B cell (primary cell): ENCODE results near the gene RARS2. TPM values are rescaled to one million over a fixed set of nuclear protein-coding genes. Genes with fewer than 3 reads are reported as not detected.

Source experiments
- ATAC-seq: fragments of 200-7000 bp; cut with Tn5 transposase; one replicate; pipeline ENCODE4 v1.10.0; 2021; ENCODE audit warnings: low read depth, mild to moderate bottlenecking, moderate number of reproducible peaks, moderate library complexity
- CTCF ChIA-PET: fragments of 350-600 bp; sonication (Branson Sonifier 250); formaldehyde crosslinking; loops from one replicate; lab custom pipeline; 2021; ENCODE audit warnings: antibody characterized with exemption, inconsistent platforms; lab: Charles Lee
- POLR2A ChIA-PET: fragments of 350-600 bp; sonication (Branson Sonifier 250); formaldehyde crosslinking; loops from one replicate; lab custom pipeline; 2021; ENCODE audit warnings: antibody characterized with exemption; lab: Charles Lee
- DNase-seq: peaks from one replicate; pipeline ENCODE4 v3.0.0; 2013
- H2AFZ ChIP-seq: 2 replicates; pipeline ENCODE4 v1.6.1; 2012; ENCODE audit warnings: mild to moderate bottlenecking, low read depth, low read length; ENCODE audit not compliant: insufficient read depth, poor library complexity, severe bottlenecking
- H3K27ac ChIP-seq, 2 donors: 1 replicate in 1 of 2; 2 replicates in 1 of 2; pipeline ENCODE4 v1.5.1; 2012 to 2013; ENCODE audit warnings: low read length in 2 of 2, mild to moderate bottlenecking in 2 of 2, moderate library complexity in 1 of 2
- H3K27me3 ChIP-seq, 4 experiments: fragments of 200-600 bp in 1 of 4; sonication (generic) in 1 of 4; replicated peaks in 1 of 4; 1 replicate in 2 of 4; 2 replicates in 2 of 4; pipeline versions ENCODE4 v1.6.1 to v1.7.0; 2013 to 2016; ENCODE audit warnings: low read length in 3 of 4, mild to moderate bottlenecking in 2 of 4, mixed read lengths in 1 of 4, moderate library complexity in 1 of 4; ENCODE audit not compliant: insufficient read depth in 4 of 4, control insufficient read depth in 3 of 4; ENCODE audit errors: control extremely low read depth in 1 of 4
- H3K36me3 ChIP-seq, 2 experiments: replicated peaks in 1 of 2; 1 replicate in 1 of 2; 2 replicates in 1 of 2; pipeline versions ENCODE4 v1.6.1 to v1.7.1; 2013; ENCODE audit warnings: low read length in 1 of 2; ENCODE audit not compliant: insufficient read depth in 2 of 2, control insufficient read depth in 1 of 2; ENCODE audit errors: control extremely low read depth in 1 of 2, extremely low read depth in 1 of 2
- H3K4me1 ChIP-seq, 2 donors: fragments of 200-600 bp in 1 of 2; sonication (generic) in 1 of 2; 1 replicate in 1 of 2; 2 replicates in 1 of 2; pipeline versions ENCODE4 v1.5.1 to v1.6.1; 2013 to 2017; ENCODE audit warnings: low read length in 2 of 2; ENCODE audit not compliant: control insufficient read depth in 2 of 2, insufficient read depth in 2 of 2
- H3K4me2 ChIP-seq: replicated peaks from 2 replicates; pipeline ENCODE3; 2012; ENCODE audit warnings: mild to moderate bottlenecking, low read depth, low read length; ENCODE audit not compliant: poor library complexity, severe bottlenecking
- H3K4me3 ChIP-seq, 5 experiments: fragments of 200-600 bp in 1 of 5; sonication (generic) in 1 of 5; 1 replicate in 3 of 5; 2 replicates in 2 of 5; pipeline versions ENCODE4 v1.5.1 to v1.7.0; 2011 to 2016; ENCODE audit warnings: low read length in 4 of 5, mild to moderate bottlenecking in 4 of 5, low read depth in 2 of 5, control low read depth in 1 of 5, moderate library complexity in 1 of 5; ENCODE audit not compliant: insufficient read depth in 1 of 5; ENCODE audit errors: control extremely low read depth in 1 of 5, extremely low read depth in 1 of 5
- H3K79me2 ChIP-seq: fragments of 200-600 bp; sonication (generic); one replicate; pipeline ENCODE4 v1.6.0; 2016; ENCODE audit warnings: low read length; ENCODE audit not compliant: control insufficient read depth, insufficient read depth
- H3K9ac ChIP-seq: fragments of 200-600 bp; sonication (generic); 2 replicates; pipeline ENCODE4 v1.6.1; 2017; ENCODE audit warnings: mild to moderate bottlenecking, low read length, moderate library complexity
- H3K9me3 ChIP-seq, 3 donors: one replicate each; pipeline versions ENCODE4 v1.6.1 to v1.7.1; 2013; ENCODE audit warnings: low read length in 2 of 3; ENCODE audit not compliant: control insufficient read depth in 2 of 3, insufficient read depth in 1 of 3; ENCODE audit errors: control extremely low read depth in 1 of 3
- H4K20me1 ChIP-seq: 2 replicates; pipeline ENCODE4 v1.6.0; 2012; ENCODE audit warnings: mild to moderate bottlenecking, low read length; ENCODE audit not compliant: insufficient read depth, control insufficient read depth, poor library complexity, severe bottlenecking
- H3K27ac Mint-ChIP-seq: one replicate; pipeline ENCODE4 v1.8.0; 2021; ENCODE audit warnings: mixed read lengths
- H3K27me3 Mint-ChIP-seq: one replicate; pipeline ENCODE4 v1.8.0; 2021; ENCODE audit warnings: mixed read lengths
- H3K4me1 Mint-ChIP-seq: one replicate; pipeline ENCODE4 v1.8.0; 2021; ENCODE audit warnings: mixed read lengths
- H3K4me3 Mint-ChIP-seq: one replicate; pipeline ENCODE4 v1.8.0; 2021; ENCODE audit warnings: mixed read lengths
- H3K9me3 Mint-ChIP-seq: one replicate; pipeline ENCODE4 v1.8.0; 2022; ENCODE audit warnings: mixed read lengths; ENCODE audit not compliant: insufficient read depth
- EZH2 ChIP-seq: IDR thresholded peaks from 2 replicates; pipeline ENCODE4 v1.6.1; 2012; ENCODE audit warnings: borderline replicate concordance, low read depth, mild to moderate bottlenecking, moderate library complexity, low read length; ENCODE audit not compliant: insufficient read depth, poor library complexity, severe bottlenecking
- WGBS: methylation state at CpG from one replicate; pipeline ENCODE4 v1.1.5; 2013; ENCODE audit warnings: missing lambda C conversion rate; ENCODE audit not compliant: insufficient coverage; 5-methylcytosine and 5-hydroxymethylcytosine counted together
- intact Hi-C: fragments of 100-400 bp; cut with micrococcal nuclease; formaldehyde crosslinking; loops from one replicate; pipeline ENCODE4 v1.10.0; 2022
- polyA plus RNA-seq: library from polyadenylated mRNA; depleted of rRNA; stranded (reverse); fragments of >200 nt; gene quantifications from 2 replicates; pipeline ENCODE4 v1.2.3, GENCODE V29; 2012
- total RNA-seq, 2 donors: library from RNA; stranded (reverse); fragments of 120-200 nt in 1 of 2; gene quantifications; 1 replicate in 1 of 2; 2 replicates in 1 of 2; pipeline versions ENCODE4 v1.2.3 to v1.2.4, GENCODE V29; 2013 to 2022
- TF ChIP-seq, protein P1 (sequence below): fragments of 200-600 bp; IDR thresholded peaks from one replicate; pipeline ENCODE4 v1.8.0; 2022; ENCODE audit warnings: antibody characterized with exemption, mild to moderate bottlenecking

RARS2 gene
- total and polyA plus RNA-seq, 2 donors (not counting 1 experiment from before 2014, with no cell fraction given), result 7.1 to 38.7 TPM

DNA sequence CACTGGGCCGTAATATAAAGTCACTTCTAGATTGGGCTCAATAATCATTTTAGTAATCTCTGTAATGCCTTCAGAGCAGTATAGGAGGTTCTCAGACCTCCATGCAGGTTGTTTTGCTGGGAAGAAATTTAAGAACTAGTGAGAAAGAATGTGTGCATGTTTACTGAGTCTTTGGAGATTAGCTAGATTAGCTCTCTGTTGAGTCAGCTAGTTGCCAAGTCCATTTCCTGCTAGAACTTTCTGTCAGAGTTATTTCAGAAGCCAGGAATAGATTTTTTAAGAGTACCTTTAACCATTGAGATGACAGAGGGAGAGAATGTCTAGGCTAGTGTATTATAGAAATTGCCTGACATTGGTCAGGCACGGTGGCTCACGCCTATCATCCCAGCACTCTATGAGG is 33.5 kb upstream of the RARS2 start:
- no peaks in the 10 kb centered on the region for H3K27me3 Mint-ChIP-seq
- H3K4me2 ChIP-seq, result no peak overlapping the region
- no peaks in the 10 kb centered on the region for H3K4me1 Mint-ChIP-seq
- H3K27ac Mint-ChIP-seq, result no peak overlapping the region
- no peak for ATAC-seq
- H3K27me3 ChIP-seq, result no peaks in the 10 kb centered on the region
- ChIA-PET CTCF (interaction anchor here (0.6 to 1.4 kb wide), 2 partner anchors 25 to 234 kb away, joined by 3 read pairs; no protein-coding TSS in a partner anchor), POLR2A (no interaction called here)
- no peak overlapping the region for H3K4me3 Mint-ChIP-seq
- no peaks in the 10 kb centered on the region for H4K20me1 ChIP-seq
- peaks cover 0 to 14% of the 10 kb centered on the region in 2 experiments for H3K36me3 ChIP-seq
- no peaks in the 10 kb centered on the region for H3K4me1 ChIP-seq
- H3K9me3 Mint-ChIP-seq, result no peaks in the 10 kb centered on the region
- H2AFZ ChIP-seq, result no peak overlapping the region
- H3K4me3 ChIP-seq, result no peak overlapping the region
- H3K9me3 ChIP-seq, result no peaks in the 10 kb centered on the region
- H3K79me2 ChIP-seq, result no peaks in the 10 kb centered on the region
- TF ChIP-seq EZH2, result no peak
- TF ChIP-seq, protein P1, sequence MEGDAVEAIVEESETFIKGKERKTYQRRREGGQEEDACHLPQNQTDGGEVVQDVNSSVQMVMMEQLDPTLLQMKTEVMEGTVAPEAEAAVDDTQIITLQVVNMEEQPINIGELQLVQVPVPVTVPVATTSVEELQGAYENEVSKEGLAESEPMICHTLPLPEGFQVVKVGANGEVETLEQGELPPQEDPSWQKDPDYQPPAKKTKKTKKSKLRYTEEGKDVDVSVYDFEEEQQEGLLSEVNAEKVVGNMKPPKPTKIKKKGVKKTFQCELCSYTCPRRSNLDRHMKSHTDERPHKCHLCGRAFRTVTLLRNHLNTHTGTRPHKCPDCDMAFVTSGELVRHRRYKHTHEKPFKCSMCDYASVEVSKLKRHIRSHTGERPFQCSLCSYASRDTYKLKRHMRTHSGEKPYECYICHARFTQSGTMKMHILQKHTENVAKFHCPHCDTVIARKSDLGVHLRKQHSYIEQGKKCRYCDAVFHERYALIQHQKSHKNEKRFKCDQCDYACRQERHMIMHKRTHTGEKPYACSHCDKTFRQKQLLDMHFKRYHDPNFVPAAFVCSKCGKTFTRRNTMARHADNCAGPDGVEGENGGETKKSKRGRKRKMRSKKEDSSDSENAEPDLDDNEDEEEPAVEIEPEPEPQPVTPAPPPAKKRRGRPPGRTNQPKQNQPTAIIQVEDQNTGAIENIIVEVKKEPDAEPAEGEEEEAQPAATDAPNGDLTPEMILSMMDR, result no peak
- intact Hi-C loops, result no loop called here
- no peak for DNase-seq
- WGBS, result no CpG with 5 or more reads among the region's 3 CpGs
- no peak overlapping the region for H3K9ac ChIP-seq
- no peak overlapping the region for H3K27ac ChIP-seq

DNA sequence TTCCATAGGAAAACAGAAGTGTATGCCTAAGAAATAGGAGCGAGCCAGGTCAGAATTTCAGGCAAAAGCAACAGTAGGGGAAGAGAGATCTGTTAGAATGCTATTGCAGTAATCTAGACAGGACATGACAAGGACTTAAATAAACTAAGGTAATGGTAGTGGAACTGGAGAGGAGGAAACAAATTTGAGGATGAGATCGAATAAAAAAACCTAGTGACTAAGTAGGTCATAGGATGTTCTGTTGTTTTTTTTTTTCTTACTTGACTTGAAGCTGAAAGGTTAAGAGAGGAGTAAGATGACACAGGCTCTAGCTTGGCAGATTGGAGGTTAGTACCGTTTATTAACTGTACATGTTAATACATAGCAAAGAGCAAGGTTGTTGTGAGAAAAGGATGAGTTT is 28.7 kb upstream of the RARS2 start:
- TF ChIP-seq EZH2, result no peak
- TF ChIP-seq, protein P1, result no peak
- Histone ChIP-seq H2AFZ (no peak overlapping the region), H3K27me3 (no peaks in the 10 kb centered on the region), H3K27ac (no peak overlapping the region), H3K79me2 (no peaks in the 10 kb centered on the region), H3K4me1 (no peaks in the 10 kb centered on the region), H3K9me3 (no peaks in the 10 kb centered on the region), H3K4me3 (no peak overlapping the region), H3K4me2 (no peak overlapping the region), H3K9ac (no peak overlapping the region), H3K36me3 (peaks cover 0 to 18% of the 10 kb centered on the region in 2 experiments), H4K20me1 (no peaks in the 10 kb centered on the region)
- WGBS, result 91% methylated on average over 3 of the region's 3 CpGs
- no peak overlapping the region for H3K4me3 Mint-ChIP-seq
- ATAC-seq (no peak), DNase-seq (no peak)
- ChIA-PET POLR2A (no interaction called here), CTCF (no interaction called here)
- intact Hi-C loops, result no loop called here
- no peaks in the 10 kb centered on the region for H3K9me3 Mint-ChIP-seq
- H3K27me3 Mint-ChIP-seq, result no peaks in the 10 kb centered on the region
- H3K4me1 Mint-ChIP-seq, result no peaks in the 10 kb centered on the region
- H3K27ac Mint-ChIP-seq, result no peak overlapping the region
